ENCODE measurements around the gene CP.
"Not testable (repeated sequence)": the region's sequence is repeated elsewhere in the genome, so short reads cannot be mapped to it uniquely, and the experiment has no call there.

DNA sequence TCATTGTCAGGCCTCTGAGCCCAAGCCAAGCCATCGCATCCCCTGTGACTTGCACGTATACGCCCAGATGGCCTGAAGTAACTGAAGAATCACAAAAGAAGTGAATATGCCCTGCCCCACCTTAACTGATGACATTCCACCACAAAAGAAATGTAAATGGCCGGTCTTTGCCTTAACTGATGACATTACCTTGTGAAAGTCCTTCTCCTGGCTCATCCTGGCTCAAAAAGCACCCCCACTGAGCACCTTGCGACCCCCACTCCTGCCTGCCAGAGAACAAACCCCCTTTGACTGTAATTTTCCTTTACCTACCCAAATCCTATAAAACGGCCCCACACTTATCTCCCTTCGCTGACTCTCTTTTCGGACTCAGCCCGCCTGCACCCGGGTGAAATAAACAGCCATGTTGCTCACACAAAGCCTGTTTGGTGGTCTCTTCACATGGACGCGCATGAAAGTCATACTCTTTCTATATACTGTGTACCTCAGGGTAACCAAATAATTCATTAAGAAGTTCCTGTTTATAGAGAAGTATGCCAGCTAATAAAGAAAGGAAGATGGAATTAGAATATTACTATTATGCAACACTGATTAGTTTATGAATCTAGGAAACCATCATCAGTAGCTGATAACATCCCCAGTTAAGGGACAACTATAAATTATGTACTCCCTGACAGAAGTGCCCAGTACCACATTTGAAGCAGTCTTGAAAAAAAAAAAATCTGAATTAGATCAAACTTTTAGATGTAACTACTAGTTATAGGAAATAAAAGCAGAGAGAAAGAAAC, 24.6 kb downstream of the CP start:
- TF ChIP-seq, protein P1, sequence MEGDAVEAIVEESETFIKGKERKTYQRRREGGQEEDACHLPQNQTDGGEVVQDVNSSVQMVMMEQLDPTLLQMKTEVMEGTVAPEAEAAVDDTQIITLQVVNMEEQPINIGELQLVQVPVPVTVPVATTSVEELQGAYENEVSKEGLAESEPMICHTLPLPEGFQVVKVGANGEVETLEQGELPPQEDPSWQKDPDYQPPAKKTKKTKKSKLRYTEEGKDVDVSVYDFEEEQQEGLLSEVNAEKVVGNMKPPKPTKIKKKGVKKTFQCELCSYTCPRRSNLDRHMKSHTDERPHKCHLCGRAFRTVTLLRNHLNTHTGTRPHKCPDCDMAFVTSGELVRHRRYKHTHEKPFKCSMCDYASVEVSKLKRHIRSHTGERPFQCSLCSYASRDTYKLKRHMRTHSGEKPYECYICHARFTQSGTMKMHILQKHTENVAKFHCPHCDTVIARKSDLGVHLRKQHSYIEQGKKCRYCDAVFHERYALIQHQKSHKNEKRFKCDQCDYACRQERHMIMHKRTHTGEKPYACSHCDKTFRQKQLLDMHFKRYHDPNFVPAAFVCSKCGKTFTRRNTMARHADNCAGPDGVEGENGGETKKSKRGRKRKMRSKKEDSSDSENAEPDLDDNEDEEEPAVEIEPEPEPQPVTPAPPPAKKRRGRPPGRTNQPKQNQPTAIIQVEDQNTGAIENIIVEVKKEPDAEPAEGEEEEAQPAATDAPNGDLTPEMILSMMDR (IDR thresholded peaks at IDR 0.05) = not testable (repeated sequence)
- not testable (repeated sequence) for TF ChIP-seq POLR2A, POLR2AphosphoS5 (IDR thresholded peaks at IDR 0.05)

Measured in upper lobe of left lung (tissue), 4 donors.